HG03342 (cell line): ENCODE data around the gene HPCAL4.

ENCODE experiments used
- ATAC-seq: cut with Tn5 transposase; IDR thresholded peaks from one replicate; pipeline ENCODE4 v1.9.1; 2021; ENCODE audit warnings: mild to moderate bottlenecking, moderate library complexity; ENCODE audit not compliant: unreplicated experiment

The HPCAL4 gene

DNA sequence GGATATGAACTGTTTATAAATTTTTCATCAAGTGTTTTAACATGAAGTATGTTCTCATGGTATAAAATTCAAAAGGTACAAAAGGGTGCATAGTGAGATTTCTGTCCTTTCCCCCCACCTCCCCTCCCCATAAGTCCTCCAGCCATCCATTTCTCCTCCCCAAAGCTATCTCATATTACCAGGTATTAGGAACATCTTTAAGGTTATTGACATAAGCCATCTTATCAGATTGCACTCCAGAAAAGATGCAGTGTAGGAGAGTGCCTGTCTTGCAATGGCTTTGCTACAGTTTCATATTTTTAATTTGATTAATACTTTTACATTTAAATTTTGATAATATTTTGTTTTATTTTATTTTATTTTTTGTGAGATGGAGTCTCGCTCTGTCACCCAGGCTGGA lies 13.5 kb upstream of the HPCAL4 start:
- ATAC-seq: no peak

GRCh38 chr1:39701049-39701439 lies 9.8 kb upstream of the HPCAL4 start:
- ATAC-seq: no peak

- no peak for ATAC-seq
These were observed 9.1 kb upstream of the HPCAL4 start for GRCh38 chr1:39700348-39700747.

DNA sequence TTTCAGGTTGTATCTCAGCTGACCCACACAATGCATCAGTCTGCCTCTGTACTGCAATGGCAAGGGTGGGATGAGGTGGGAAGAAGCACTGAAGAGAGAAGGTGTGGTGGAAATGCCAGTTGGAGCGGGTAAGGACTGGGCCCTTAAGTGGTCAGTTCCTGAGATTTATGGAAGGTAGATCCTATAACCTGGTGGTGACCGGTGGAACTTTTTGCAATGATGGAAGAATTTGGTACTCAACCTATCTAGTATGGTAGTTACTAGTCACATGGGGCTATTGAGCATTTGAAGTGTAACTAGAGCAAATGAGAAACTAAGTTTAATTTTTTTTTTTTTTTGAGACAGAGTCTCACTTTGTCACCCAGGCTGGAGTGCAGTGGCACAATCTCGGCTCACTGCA lies 8.2 kb upstream of the HPCAL4 start:
- ATAC-seq: no peak

GRCh38 chr1:39698568-39698967 lies 7.3 kb upstream of the HPCAL4 start:
- ATAC-seq: no peak

- ATAC-seq: no peak
These were observed 5.2 kb upstream of the HPCAL4 start for GRCh38 chr1:39696448-39696847.

GRCh38 chr1:39695016-39695415 lies 3.8 kb upstream of the HPCAL4 start:
- no peak for ATAC-seq

GRCh38 chr1:39694026-39694425 lies 2.8 kb upstream of the HPCAL4 start:
- ATAC-seq: no peak

DNA sequence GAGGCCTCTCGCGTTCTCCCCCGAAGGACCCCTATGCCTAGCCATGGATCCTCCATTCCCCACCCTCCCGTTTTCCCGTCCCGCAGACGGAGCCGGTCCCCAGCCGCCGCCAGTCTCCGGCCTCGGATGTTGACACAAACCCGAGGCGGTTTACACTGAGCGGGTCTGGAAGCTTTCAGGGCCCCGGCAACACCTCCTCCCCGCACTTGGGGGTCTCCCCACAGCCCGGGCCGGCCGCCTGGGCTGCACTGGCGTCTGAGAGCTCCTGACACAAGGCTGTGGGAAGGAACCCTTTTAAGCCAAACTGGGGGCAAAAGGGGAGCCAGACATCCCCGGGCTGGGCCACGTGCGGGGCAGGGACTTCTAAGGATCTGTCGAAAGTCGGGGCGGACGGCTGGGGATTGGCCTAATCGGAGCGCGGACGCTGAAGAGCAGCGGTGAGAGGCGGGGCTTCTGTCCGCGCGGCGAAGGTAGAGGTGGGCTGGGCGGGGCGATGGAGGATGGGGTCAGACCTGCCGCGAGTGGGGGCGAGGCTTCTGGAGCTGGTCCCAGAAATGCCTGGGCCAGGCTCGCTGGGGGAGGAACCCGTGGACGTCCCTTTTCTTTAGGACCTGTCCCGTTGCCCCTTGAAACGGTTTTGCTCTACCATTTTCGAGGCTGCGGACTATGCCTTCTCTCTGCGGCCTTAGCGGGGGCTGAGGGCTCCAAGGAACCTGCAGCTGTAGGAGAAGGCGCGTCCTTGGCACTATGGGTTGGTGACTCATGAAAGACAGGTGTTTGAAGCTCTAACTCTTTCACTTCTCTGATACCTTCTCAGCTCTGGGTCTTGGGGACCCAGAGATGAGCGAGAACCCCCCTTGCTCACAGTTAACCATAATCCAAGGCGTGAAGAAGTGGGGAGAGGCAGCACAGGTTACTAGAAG lies 1.2 kb upstream of the HPCAL4 start:
- no peak for ATAC-seq

- no peak for ATAC-seq
These were observed 345 bp downstream of the HPCAL4 start for GRCh38 chr1:39690794-39691382.

- no peak for ATAC-seq
These were observed 1.0 kb downstream of the HPCAL4 start for GRCh38 chr1:39690225-39690624.

- ATAC-seq: no peak
These were observed 1.6 kb downstream of the HPCAL4 start for GRCh38 chr1:39689635-39690034.

- no peak for ATAC-seq
These were observed 2.0 kb downstream of the HPCAL4 start for GRCh38 chr1:39689214-39689613.

DNA sequence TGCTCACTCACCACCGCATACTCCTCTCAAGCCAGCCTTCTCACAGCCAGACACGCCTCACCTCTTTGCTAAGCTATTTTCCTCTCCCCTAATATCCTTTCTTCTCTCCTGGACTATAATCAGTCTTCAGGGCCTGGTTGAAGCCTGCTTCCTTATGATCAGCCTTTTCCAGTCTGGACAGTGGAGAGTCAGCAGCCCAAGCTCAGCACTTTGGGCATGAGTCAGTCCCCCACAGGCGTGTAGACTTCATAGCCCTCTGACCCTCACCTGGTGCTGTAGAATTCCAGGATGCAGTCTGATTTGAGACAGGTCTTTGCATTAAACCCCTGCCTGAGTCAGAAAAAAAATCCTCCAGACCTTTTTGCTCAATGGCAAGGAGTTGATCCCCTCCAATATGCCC lies 2.5 kb downstream of the HPCAL4 start:
- no peak for ATAC-seq

- no peak for ATAC-seq
These were observed 4.0 kb downstream of the HPCAL4 start for GRCh38 chr1:39687243-39687642.

- no peak for ATAC-seq
These were observed 6.2 kb downstream of the HPCAL4 start for GRCh38 chr1:39685071-39685470.

GRCh38 chr1:39684313-39684664 lies 6.9 kb downstream of the HPCAL4 start:
- no peak for ATAC-seq

GRCh38 chr1:39683591-39684312 lies 7.5 kb downstream of the HPCAL4 start:
- ATAC-seq: no peak

- no peak for ATAC-seq
These were observed 9.2 kb downstream of the HPCAL4 start for GRCh38 chr1:39681999-39682398.

DNA sequence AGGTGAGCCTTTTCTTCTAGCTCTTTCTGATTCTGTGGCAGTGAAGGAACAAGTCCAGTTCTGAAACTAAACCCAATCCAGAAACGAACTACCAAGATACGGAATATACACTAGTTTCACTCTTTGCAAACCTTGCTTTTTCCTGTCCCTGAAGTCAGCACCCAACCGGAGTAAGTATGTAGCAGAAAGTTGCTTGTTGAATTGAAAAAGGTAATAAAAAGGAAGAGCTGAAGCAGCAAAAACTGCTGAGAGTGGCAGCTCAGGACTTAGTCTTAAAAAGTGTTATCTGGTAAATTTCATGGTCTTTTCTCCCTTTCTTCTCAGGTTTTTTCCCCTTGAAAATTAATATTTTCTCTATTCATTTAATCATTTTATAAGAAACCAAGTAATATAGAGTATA lies 9.9 kb downstream of the HPCAL4 start:
- ATAC-seq: no peak

GRCh38 chr1:39680751-39681150 lies 10.5 kb downstream of the HPCAL4 start:
- ATAC-seq: no peak

DNA sequence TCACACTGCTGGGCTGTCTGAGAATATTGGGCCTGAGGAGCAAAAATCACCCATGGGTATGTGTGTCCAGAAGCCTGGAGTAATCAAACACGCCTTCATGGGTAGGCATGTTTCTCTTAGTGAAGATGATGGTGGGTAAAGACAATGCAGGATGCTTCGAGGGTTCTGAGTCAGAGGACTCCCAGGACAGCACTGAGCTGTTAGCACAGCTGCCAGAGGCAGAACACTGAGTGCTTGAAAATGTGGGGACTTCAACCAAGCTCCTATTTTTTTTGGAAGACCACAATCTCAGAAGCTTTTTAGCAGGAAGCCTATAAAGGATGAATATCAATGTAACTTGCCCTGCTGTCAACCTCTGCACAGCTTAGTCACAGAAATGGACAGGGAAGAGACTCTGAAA lies 11.4 kb downstream of the HPCAL4 start:
- ATAC-seq: no peak
